ENCODE measurements around the gene SERPINH1. TPM values are rescaled to one million over a fixed set of nuclear protein-coding genes. Genes with fewer than 3 reads are reported as not detected.

SERPINH1 gene
- total and polyA plus RNA-seq, 4 donors: 112 to 585 (median 287) TPM

Other genes with a start within 250 kb of the SERPINH1 start
- gene ARRB1, start 210.6 kb upstream of the SERPINH1 start, total RNA-seq: 100 to 1,000 TPM in 1 of 2 donors, 10 to 100 TPM in 1; 64.4 to 145 TPM
- gene ARRB1, start 210.6 kb upstream of the SERPINH1 start, polyA plus RNA-seq: 10 to 100 TPM; 39.8 to 46.0 TPM
- 1,000 to 10,000 TPM; 1,036 to 2,104 TPM for gene RPS3, start 162.7 kb upstream of the SERPINH1 start, total RNA-seq
- 1,000 to 10,000 TPM; 2,193 to 2,813 TPM for gene RPS3, start 162.7 kb upstream of the SERPINH1 start, polyA plus RNA-seq
- gene KLHL35, start 129.1 kb upstream of the SERPINH1 start, total RNA-seq: 1 to 10 TPM; 1.2 to 2.3 TPM
- 1 to 10 TPM in 1 of 2 donors, under 1 TPM in 1; 0.62 to 2.4 TPM for gene KLHL35, start 129.1 kb upstream of the SERPINH1 start, polyA plus RNA-seq
- gene GDPD5, start 36.3 kb upstream of the SERPINH1 start, total RNA-seq: 10 to 100 TPM; 15.9 to 24.7 TPM
- 1 to 10 TPM; 6.2 to 8.2 TPM for gene GDPD5, start 36.3 kb upstream of the SERPINH1 start, polyA plus RNA-seq
- gene MAP6, start 106.8 kb downstream of the SERPINH1 start, total RNA-seq: 10 to 100 TPM in 1 of 2 donors, 1 to 10 TPM in 1; 8.1 to 17.8 TPM
- 1 to 10 TPM; 5.8 to 6.4 TPM for gene MAP6, start 106.8 kb downstream of the SERPINH1 start, polyA plus RNA-seq
- under 1 TPM in 1 of 2 donors, not detected in 1; 0.09 TPM for gene MOGAT2, start 155.6 kb downstream of the SERPINH1 start, total RNA-seq
- under 1 TPM in 1 of 2 donors, not detected in 1; 0.06 TPM for gene MOGAT2, start 155.6 kb downstream of the SERPINH1 start, polyA plus RNA-seq
- gene DGAT2, start 206.5 kb downstream of the SERPINH1 start, total RNA-seq: 10 to 100 TPM in 1 of 2 donors, 1 to 10 TPM in 1; 5.7 to 11.1 TPM
- gene DGAT2, start 206.5 kb downstream of the SERPINH1 start, polyA plus RNA-seq: 10 to 100 TPM in 1 of 2 donors, 1 to 10 TPM in 1; 4.2 to 54.0 TPM

All from lung (tissue), 4 donors.